ENCODE measurements around the gene KRT71. TPM values are rescaled to one million over a fixed set of nuclear protein-coding genes. Genes with fewer than 3 reads are reported as not detected.
"Not testable (repeated sequence)": the region's sequence is repeated elsewhere in the genome, so short reads cannot be mapped to it uniquely, and the experiment has no call there.

Gene KRT71
- not detected for total RNA-seq

DNA sequence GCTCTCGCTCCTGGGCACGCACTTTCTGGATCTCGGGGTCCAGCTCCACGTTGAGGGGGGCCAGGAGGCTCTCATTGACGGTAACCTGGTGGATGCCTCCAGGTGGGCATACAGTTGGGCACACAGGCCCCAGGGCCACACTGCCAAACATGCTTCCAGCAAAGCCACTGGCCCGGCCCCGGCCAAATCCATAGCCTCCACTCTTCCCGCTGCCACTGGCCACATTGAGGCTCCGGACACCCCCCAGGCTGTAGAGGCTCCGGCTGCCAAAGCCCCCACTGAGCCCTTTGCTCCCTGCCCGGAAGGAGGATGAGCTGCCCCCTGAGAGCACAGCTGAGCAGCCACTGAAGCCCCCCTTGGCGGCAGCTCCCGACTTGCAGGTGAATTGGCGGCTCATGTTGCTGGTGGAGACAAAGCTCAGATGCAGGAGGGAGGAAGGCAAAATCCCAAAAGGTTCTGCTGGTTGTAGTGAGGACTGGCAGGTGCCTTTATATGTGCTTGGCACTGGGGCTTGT is at the start of gene KRT71:
KRT71 (minus strand) TSS at position 465 of the 515 bp plus-strand sequence; CDS start at position 397, 68 bp downstream.
- TF ChIP-seq, protein P1, sequence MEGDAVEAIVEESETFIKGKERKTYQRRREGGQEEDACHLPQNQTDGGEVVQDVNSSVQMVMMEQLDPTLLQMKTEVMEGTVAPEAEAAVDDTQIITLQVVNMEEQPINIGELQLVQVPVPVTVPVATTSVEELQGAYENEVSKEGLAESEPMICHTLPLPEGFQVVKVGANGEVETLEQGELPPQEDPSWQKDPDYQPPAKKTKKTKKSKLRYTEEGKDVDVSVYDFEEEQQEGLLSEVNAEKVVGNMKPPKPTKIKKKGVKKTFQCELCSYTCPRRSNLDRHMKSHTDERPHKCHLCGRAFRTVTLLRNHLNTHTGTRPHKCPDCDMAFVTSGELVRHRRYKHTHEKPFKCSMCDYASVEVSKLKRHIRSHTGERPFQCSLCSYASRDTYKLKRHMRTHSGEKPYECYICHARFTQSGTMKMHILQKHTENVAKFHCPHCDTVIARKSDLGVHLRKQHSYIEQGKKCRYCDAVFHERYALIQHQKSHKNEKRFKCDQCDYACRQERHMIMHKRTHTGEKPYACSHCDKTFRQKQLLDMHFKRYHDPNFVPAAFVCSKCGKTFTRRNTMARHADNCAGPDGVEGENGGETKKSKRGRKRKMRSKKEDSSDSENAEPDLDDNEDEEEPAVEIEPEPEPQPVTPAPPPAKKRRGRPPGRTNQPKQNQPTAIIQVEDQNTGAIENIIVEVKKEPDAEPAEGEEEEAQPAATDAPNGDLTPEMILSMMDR (IDR thresholded peaks at IDR 0.05): no peak
- no peak for DNase-seq (ENCODE audit: low spot score)
- ATAC-seq (ENCODE audit: low FRiP score): no peak

DNA sequence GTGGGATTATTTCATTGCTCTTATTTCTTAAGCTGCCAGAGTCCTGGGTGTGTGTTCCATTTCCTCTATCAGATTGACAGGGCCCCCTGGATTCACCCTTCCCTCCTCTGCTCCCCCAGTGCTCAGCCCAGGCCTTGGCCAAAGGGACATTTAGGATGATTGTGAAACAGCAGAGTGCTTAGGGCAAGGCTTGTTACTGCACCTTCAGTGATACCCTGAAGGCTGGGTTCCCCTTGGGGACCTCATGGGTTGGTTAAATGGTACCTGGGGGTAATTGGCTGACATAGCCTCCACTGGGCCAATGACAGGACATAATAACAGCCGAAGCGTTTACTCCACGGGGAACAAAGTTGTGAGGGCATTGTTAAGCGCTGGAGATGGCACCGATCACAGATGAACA is 49.6 kb upstream of the KRT71 start:
- TF ChIP-seq, protein P1 (IDR thresholded peaks at IDR 0.05): no peak
- ATAC-seq (ENCODE audit: low FRiP score) (no peak), DNase-seq (ENCODE audit: low spot score) (no peak)

DNA sequence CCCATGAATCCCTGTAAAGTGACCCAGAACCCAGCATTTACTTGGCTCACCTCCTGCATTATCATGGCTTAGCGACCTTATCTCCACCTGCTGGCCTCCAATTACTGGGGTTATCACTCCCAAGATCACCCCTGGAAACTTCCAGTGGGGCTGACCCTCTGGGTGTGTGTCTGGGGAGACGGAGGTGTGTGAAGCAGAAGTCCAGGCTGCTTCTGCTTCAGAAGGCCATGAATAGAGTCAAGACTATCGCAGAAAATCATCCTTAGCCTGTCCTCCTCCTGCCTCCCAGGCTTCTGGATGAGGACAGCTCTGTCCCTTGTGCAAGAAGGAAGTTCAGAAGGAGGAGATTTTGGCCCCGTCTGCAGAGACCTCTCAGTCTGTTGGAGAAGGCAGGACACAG is 48.7 kb upstream of the KRT71 start:
- no peak for ATAC-seq (ENCODE audit: low FRiP score)
- no peak for DNase-seq (ENCODE audit: low spot score)
- TF ChIP-seq, protein P1 (IDR thresholded peaks at IDR 0.05): no peak

DNA sequence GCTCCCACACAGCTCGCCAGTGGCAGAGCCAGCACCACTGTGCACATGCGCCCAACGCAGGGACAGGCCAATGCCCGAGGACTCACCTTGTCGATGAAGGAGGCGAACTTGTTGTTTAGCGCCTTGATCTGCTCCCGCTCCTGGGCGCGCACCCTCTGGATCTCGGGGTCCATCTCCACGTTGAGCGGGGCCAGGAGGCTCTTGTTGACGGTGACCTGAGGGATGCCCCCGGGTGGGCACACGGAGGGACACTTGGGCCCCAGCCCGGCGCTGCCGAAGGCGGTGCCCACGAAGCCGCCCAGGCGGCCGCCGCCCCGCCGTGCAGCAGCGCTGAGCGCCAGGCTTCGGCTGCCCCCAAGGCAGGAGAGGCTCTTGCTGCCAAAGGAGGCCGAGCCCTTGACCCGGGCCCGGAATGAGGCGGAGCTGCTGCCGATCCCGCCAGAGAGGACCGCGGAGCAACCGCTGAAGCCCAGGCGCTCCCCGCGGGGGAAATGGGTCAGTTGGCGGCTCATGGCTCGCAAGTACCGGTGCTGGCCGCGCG is 48.1 kb upstream of the KRT71 start, which contains the start of gene KRT72:
KRT72 (minus strand) TSS at position 523 of the 541 bp plus-strand sequence; CDS start at position 512, 11 bp downstream.
- no peak for ATAC-seq (ENCODE audit: low FRiP score)
- no peak for DNase-seq (ENCODE audit: low spot score)
- TF ChIP-seq, protein P1 (IDR thresholded peaks at IDR 0.05): no peak

DNA sequence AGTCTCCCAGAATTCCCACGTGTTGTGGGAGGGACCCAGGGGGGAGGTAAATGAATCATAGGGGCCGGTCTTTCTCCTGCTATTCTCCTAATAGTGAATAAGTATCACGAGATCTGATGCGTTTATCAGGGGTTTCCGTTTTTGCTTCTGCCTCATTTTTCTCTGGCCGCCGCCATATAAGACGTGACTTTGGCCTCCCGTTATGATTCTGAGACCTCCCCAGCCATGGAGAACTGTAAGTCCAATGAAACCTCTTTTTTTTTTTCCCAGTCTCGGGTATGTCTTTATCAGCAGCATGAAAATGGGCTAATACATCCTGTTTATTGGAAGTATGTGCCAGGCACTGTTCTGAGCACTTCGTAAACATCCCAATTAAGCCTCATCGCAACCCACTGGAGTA is 47.5 kb upstream of the KRT71 start:
- DNase-seq (ENCODE audit: low spot score) (no peak), ATAC-seq (ENCODE audit: low FRiP score) (no peak)
- TF ChIP-seq, protein P1 (IDR thresholded peaks at IDR 0.05): no peak

DNA sequence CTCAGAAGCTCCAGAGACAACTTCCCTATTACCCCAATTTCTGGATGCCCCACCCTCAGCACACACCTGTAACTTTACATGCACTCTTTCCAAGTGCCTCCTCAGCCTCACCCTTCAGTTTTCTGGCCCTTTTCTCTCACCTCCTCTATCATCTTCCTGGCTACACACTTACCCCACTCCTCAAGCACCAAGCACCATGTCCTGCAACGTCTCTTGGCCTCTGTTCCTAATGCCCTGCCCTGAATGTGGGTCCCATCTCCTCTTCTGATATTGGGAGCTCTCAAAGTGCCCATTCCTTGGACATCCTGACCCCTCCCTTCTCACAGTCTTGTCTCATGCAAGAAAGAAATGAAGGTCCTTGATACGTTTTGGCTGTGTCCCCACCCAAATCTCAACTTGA is 47.1 kb upstream of the KRT71 start:
- DNase-seq (ENCODE audit: low spot score) (no peak), ATAC-seq (ENCODE audit: low FRiP score) (no peak)
- TF ChIP-seq, protein P1 (IDR thresholded peaks at IDR 0.05): no peak

DNA sequence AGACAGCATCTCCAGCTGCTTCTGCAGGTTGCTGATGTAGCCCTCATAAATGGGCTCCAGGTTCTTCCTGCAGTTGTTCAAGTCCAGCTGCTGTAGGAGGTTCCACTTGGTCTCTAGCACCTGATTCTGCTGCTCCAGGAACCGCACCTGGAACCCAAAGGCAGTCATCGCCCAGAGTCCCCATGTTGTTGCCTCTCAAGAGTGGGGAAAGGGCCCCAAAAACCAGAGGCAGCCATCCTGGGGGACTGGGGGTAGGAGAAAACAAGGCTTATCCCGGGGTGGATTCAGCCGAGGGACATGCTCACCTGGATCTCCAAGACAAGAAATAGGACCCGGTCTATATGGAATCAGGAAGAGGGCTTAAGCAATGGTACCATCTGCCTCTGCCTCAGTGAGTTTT is 46.0 kb upstream of the KRT71 start:
- DNase-seq (ENCODE audit: low spot score) (no peak), ATAC-seq (ENCODE audit: low FRiP score) (no peak)
- TF ChIP-seq, protein P1 (IDR thresholded peaks at IDR 0.05): no peak

DNA sequence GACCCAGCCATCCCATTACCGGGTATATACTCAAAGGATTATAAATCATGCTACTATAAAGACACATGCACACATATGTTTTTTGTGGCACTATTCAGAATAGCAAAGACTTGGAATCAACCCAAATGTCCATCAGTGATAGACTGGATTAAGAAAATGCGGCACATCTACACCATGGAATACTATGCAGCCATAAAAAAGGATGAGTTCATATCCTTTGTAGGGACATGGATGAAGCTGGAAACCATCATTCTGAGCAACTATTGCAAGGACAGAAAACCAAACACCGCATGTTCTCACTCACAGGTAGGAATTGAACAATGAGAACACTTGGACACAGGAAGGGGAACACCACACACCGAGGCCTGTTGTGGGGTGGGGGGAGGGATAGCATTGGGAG is 41.3 kb upstream of the KRT71 start:
- not testable (repeated sequence) for ATAC-seq (ENCODE audit: low FRiP score); DNase-seq (ENCODE audit: low spot score)

Data from omental fat pad (tissue), 4 donors.